Lower lobe of right lung (tissue), 2 donors: ENCODE data around the gene NFU1. TPM values are rescaled to one million over a fixed set of nuclear protein-coding genes. Genes with fewer than 3 reads are reported as not detected.

ENCODE experiments used
- ATAC-seq, 2 donors: fragments of 200-7000 bp; cut with Tn5 transposase; one replicate each; pipeline ENCODE4 v1.9.1; 2020 to 2022; ENCODE audit warnings: mild to moderate bottlenecking in 2 of 2, moderate library complexity in 2 of 2
- DNase-seq: peaks from one replicate; pipeline ENCODE4 v3.0.0-alpha.2; 2020
- H3K27ac ChIP-seq: fragments of 200-600 bp; one replicate; pipeline ENCODE4 v1.8.0; 2022
- H3K27me3 ChIP-seq: fragments of 200-600 bp; one replicate; pipeline ENCODE4 v1.8.0; 2022; ENCODE audit warnings: low read depth
- H3K36me3 ChIP-seq: fragments of 200-600 bp; one replicate; pipeline ENCODE4 v1.8.0; 2022; ENCODE audit warnings: mild to moderate bottlenecking
- H3K4me1 ChIP-seq: fragments of 200-600 bp; one replicate; pipeline ENCODE4 v1.8.0; 2022
- H3K4me3 ChIP-seq: fragments of 200-600 bp; one replicate; pipeline ENCODE4 v1.8.0; 2022; ENCODE audit warnings: mild to moderate bottlenecking
- H3K9me3 ChIP-seq: fragments of 200-600 bp; one replicate; pipeline ENCODE4 v1.8.0; 2022
- CTCF ChIP-seq: fragments of 200-600 bp; IDR thresholded peaks from one replicate; pipeline ENCODE4 v1.8.0; 2022; ENCODE audit warnings: antibody characterized with exemption, mild to moderate bottlenecking
- intact Hi-C: fragments of 100-400 bp; cut with DNase I; formaldehyde crosslinking; loops from one replicate; pipeline ENCODE4 v1.11.0; 2022
- total RNA-seq: library from RNA; stranded (reverse); fragmentation: NEBNext Ultra II Directional; extraction: Animal tissue kit (Norgen Biotek cat#: 25700); gene quantifications from one replicate; pipeline ENCODE4 v1.2.1, GENCODE V29; 2021
- donor health status: DM: no; HTN: yes; CAD: no; lungs with severe emphysema.

The NFU1 gene
- total RNA-seq, 1 donor from 2014 or later: 44.2 TPM

DNA sequence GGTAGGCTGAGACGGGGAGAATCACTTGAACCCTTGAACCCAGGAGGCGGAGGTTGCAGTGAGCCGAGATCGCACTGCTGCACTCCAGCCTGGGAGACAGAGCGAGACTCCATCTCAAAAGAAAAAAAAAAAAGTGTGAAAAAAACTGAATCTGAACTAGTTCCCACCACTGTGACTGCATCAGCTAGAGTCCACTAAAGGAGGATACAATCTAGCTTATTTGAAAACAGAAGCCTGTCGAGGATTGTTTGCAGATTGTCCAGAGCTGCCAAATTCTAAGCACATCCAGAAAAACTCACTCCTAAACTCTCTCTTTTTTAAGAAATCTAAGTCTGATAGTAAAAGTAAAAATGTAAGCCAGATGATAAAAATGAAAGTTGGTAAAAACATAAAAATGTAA is 60.8 kb downstream of the NFU1 start:
- Histone ChIP-seq H3K9me3 (no peaks in the 10 kb centered on the region), H3K27ac (no peak overlapping the region), H3K4me1 (peaks cover 15% of the 10 kb centered on the region), H3K27me3 (no peaks in the 10 kb centered on the region), H3K36me3 (peaks cover 26% of the 10 kb centered on the region), H3K4me3 (no peak overlapping the region)
- intact Hi-C loops: no loop called here
- TF ChIP-seq CTCF: no peak
- no peak for ATAC-seq
- no peak for DNase-seq

- Histone ChIP-seq H3K27ac (no peak overlapping the region), H3K4me1 (peaks cover 9% of the 10 kb centered on the region), H3K4me3 (no peak overlapping the region), H3K9me3 (no peaks in the 10 kb centered on the region), H3K36me3 (peaks cover 32% of the 10 kb centered on the region), H3K27me3 (no peaks in the 10 kb centered on the region)
- peak; percentile 66 for TF ChIP-seq CTCF
- ATAC-seq (peak; percentile 59 to 82), DNase-seq (no peak)
- intact Hi-C loops: no loop called here
These were observed 61.5 kb downstream of the NFU1 start for GRCh38 chr2:69375494-69376353.

DNA sequence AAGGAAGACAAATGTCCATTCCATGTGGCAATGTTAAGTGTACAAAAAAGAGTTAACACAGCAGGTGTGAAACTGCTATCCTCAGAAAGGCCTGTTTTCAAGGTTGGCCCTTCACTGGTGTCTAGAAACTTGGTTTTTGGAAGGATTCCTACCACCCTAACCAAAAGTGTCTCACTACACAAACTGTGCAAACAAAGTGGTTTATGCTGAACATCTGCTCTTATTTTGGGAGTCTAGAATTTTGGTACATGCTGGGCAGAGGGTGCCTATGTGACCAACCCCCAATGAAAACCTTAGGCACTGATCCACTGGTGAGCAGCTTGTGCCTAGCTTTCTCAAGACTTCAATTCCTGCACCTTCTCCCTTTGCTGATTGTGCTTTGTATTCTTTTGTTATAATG is 64.5 kb downstream of the NFU1 start:
- no peaks in the 10 kb centered on the region for H3K9me3 ChIP-seq
- intact Hi-C loops: no loop called here
- H3K4me3 ChIP-seq: no peak overlapping the region
- no peak for DNase-seq
- H3K27me3 ChIP-seq: no peaks in the 10 kb centered on the region
- TF ChIP-seq CTCF: no peak
- H3K27ac ChIP-seq: no peak overlapping the region
- peaks cover 4% of the 10 kb centered on the region for H3K4me1 ChIP-seq
- ATAC-seq: no peak
- peaks cover 62% of the 10 kb centered on the region for H3K36me3 ChIP-seq

- Histone ChIP-seq H3K36me3 (peaks cover 92% of the 10 kb centered on the region), H3K27ac (no peak overlapping the region), H3K4me1 (no peaks in the 10 kb centered on the region), H3K4me3 (no peak overlapping the region), H3K9me3 (no peaks in the 10 kb centered on the region), H3K27me3 (no peaks in the 10 kb centered on the region)
- intact Hi-C loops: no loop called here
- no peak for TF ChIP-seq CTCF
- no peak for ATAC-seq
- no peak for DNase-seq
These were observed 67.4 kb downstream of the NFU1 start for GRCh38 chr2:69369802-69370201.

GRCh38 chr2:69368588-69368987 is 68.6 kb downstream of the NFU1 start:
- H3K9me3 ChIP-seq: no peaks in the 10 kb centered on the region
- H3K27ac ChIP-seq: no peak overlapping the region
- DNase-seq: no peak
- H3K36me3 ChIP-seq: peaks cover 98% of the 10 kb centered on the region
- no peaks in the 10 kb centered on the region for H3K27me3 ChIP-seq
- no peak overlapping the region for H3K4me3 ChIP-seq
- no peak for ATAC-seq
- intact Hi-C loops: no loop called here
- TF ChIP-seq CTCF: no peak
- no peaks in the 10 kb centered on the region for H3K4me1 ChIP-seq
